ENCODE measurements around the gene ATRIP. TPM values are rescaled to one million over a fixed set of nuclear protein-coding genes. Genes with fewer than 3 reads are reported as not detected.
A peak's percentile ranks its signal among the peaks of the same experiment; 100 is the strongest.

ATRIP gene
- total RNA-seq, 1 donor from 2014 or later = 15.8 TPM

DNA sequence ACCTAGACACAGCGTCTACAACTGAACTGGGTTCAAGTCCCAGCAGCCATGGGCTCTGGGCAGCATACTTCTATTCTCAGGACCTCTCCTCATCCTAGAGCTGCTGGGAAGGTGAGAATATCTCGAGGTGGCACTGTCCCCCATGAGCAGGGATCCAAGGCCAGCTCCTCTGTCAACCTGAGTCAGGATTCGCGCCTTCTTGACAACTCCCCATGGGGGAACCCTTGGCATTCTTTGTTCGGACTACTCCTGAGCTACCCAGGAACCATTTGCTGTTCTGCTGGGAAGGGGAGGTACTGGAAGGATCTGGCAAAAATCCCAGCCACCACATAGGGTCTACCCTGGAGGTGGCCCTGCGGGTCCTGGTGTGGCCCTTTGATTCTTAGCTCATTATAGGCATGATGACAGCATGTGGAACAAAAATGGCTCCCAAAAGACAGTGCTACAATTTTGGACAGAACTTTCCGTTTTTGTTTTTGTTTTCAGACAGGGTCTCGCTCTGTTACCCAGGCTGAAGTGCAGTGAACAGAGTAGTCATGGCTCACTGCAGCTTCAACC, 38.9 kb upstream of the ATRIP start:
- peak; percentile 5 for DNase-seq
- Mint-ChIP-seq H3K27ac (ENCODE audit: unreplicated experiment) (no peak overlapping the region), H3K36me3 (ENCODE audit: unreplicated experiment) (no peaks in the 10 kb centered on the region)

DNA sequence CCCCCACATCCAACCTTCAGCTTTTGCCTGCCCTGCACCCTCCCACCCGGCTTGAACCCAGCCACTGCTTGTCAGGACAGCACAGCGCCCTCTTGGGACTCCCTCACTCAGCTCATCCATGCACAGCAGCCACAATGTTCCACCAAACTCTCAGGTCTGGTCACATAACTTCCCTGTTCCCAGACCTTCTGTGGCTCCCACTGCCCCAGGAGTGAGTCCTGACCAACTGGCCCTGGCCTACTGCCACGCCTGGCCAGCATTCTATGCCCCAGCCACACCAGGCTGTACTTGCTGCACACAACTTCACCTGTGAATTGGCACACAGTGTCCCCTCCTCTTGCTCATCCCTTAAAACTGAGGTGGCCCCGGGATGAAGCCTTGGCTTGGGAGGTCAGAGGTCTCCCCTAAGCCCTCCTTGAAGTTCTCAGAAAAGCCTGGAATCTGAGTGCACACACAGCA, 37.7 kb upstream of the ATRIP start:
- Mint-ChIP-seq H3K36me3 (ENCODE audit: unreplicated experiment) (no peaks in the 10 kb centered on the region), H3K27me3 (ENCODE audit: unreplicated experiment) (peaks cover 6% of the 10 kb centered on the region), H3K9me3 (ENCODE audit: unreplicated experiment) (peaks cover 5% of the 10 kb centered on the region), H3K4me1 (ENCODE audit: low read depth, unreplicated experiment) (no peaks in the 10 kb centered on the region), H3K27ac (ENCODE audit: unreplicated experiment) (no peak overlapping the region), H3K4me3 (ENCODE audit: unreplicated experiment) (no peak overlapping the region)
- TF ChIP-seq, protein P1, sequence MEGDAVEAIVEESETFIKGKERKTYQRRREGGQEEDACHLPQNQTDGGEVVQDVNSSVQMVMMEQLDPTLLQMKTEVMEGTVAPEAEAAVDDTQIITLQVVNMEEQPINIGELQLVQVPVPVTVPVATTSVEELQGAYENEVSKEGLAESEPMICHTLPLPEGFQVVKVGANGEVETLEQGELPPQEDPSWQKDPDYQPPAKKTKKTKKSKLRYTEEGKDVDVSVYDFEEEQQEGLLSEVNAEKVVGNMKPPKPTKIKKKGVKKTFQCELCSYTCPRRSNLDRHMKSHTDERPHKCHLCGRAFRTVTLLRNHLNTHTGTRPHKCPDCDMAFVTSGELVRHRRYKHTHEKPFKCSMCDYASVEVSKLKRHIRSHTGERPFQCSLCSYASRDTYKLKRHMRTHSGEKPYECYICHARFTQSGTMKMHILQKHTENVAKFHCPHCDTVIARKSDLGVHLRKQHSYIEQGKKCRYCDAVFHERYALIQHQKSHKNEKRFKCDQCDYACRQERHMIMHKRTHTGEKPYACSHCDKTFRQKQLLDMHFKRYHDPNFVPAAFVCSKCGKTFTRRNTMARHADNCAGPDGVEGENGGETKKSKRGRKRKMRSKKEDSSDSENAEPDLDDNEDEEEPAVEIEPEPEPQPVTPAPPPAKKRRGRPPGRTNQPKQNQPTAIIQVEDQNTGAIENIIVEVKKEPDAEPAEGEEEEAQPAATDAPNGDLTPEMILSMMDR (IDR thresholded peaks at IDR 0.05; ENCODE audit: partially characterized antibody, unreplicated experiment) = no peak
- DNase-seq = peak; percentile 9

More for the DNA sequence above, 38.9 kb upstream of the ATRIP start:
- peaks cover 4% of the 10 kb centered on the region for H3K9me3 Mint-ChIP-seq (ENCODE audit: unreplicated experiment)
- TF ChIP-seq, protein P1 (IDR thresholded peaks at IDR 0.05; ENCODE audit: partially characterized antibody, unreplicated experiment) = no peak
- no peaks in the 10 kb centered on the region for H3K4me1 Mint-ChIP-seq (ENCODE audit: low read depth, unreplicated experiment)
- H3K4me3 Mint-ChIP-seq (ENCODE audit: unreplicated experiment) = no peak overlapping the region
- H3K27me3 Mint-ChIP-seq (ENCODE audit: unreplicated experiment) = peaks cover 6% of the 10 kb centered on the region

DNA sequence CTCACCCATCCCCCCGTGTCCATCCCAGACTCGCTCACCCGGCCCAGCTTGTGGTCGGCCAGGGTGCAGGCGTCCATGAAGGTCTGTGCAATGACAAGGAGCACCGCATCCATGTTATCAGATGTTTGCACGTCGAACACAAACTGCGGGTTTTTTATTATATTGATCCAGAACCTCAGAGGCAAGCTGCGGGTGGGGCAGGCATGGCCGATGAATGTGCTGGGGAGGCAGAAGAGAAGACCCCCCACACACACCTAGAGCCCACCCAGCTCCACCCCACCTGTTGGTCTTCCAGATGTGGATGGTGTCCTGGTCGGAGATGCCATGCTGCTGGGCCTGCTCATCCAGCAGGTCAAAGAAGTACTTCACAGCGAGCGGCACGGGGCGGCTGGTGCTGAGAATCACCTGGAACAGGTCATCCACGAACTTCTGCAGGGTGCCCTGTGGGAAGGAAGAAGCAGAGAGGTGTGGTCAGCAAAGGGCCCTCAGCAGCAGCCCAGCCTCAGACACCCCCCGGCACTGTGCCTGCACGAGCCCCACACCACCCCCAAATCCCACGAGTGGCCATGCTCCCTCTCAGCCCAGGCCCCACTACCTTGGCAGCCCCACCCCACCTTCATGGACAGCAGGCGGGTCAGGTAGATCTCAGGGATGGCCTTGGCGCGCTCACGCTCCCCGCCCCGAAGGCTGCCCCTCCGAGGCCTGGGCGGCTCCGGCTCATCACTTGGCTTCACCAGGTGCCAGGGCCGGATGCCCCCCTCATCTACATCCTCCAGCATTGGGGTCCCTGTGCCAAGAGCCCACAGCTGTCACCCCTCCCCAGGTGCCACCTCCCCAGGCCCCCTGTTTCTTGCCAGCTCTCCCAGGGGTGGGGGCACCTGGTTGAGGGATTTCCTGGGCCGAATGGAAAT, 37.0 kb upstream of the ATRIP start:
- Mint-ChIP-seq H3K4me3 (ENCODE audit: unreplicated experiment) (no peak overlapping the region), H3K9me3 (ENCODE audit: unreplicated experiment) (peaks cover 4% of the 10 kb centered on the region), H3K27me3 (ENCODE audit: unreplicated experiment) (peaks cover 9% of the 10 kb centered on the region), H3K36me3 (ENCODE audit: unreplicated experiment) (no peaks in the 10 kb centered on the region), H3K4me1 (ENCODE audit: low read depth, unreplicated experiment) (no peaks in the 10 kb centered on the region), H3K27ac (ENCODE audit: unreplicated experiment) (no peak overlapping the region)
- DNase-seq = peak; percentile 10
- TF ChIP-seq, protein P1 (IDR thresholded peaks at IDR 0.05; ENCODE audit: partially characterized antibody, unreplicated experiment) = no peak

DNA sequence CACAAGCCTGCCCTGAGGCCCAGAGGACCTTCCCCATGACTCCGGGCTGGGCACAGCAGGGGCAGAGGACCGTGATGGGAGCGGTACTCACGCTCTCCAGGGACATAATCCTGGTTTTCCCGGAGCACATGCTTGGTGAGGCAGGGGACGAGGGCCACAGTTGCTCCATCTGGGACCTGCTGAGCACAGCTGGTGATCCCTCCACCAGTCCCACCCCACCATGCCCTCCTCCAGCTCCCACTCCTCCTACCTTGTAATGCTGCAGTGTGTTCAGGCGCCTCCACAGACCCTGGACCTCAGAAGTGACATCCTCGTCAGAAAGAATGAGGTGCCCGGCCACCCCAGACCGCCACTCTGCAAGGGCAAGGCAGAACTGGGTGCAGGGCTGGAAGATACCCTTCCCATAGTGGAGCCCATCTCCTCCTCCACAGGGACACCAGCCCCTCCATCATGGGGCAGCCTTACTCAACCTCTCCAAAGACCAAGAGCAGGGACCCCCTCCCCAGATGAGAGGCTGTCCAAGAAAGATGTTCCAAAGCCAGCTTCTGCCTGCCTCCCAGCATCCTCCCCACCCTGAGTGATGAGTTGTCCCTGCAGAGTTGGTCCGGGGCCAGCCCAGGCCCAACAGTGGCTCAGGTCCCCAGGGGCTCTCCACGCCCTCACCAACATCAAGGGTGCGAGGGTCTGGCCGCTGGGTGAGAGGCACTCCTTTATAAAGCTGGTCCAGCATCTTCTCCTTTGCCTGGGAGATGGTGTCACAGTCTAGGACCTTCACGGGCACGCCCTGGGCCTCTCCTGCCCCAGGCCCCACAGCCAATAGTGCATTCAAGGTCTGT, 36.1 kb upstream of the ATRIP start:
- H3K27me3 Mint-ChIP-seq (ENCODE audit: unreplicated experiment) = peaks cover 9% of the 10 kb centered on the region
- TF ChIP-seq, protein P1 (IDR thresholded peaks at IDR 0.05; ENCODE audit: partially characterized antibody, unreplicated experiment) = no peak
- H3K36me3 Mint-ChIP-seq (ENCODE audit: unreplicated experiment) = no peaks in the 10 kb centered on the region
- H3K4me1 Mint-ChIP-seq (ENCODE audit: low read depth, unreplicated experiment) = no peaks in the 10 kb centered on the region
- peak; percentile 3 for DNase-seq
- H3K9me3 Mint-ChIP-seq (ENCODE audit: unreplicated experiment) = peaks cover 4% of the 10 kb centered on the region
- no peak overlapping the region for H3K27ac Mint-ChIP-seq (ENCODE audit: unreplicated experiment)
- H3K4me3 Mint-ChIP-seq (ENCODE audit: unreplicated experiment) = no peak overlapping the region
